DND-41 (cell line): Measurements from ENCODE around the gene CNRIP1.

Experiments used
- ATAC-seq: fragments of 200-7000 bp; cut with Tn5 transposase; 3 replicates; pipeline ENCODE4 v1.9.1; 2021; ENCODE audit warnings: low read depth; ENCODE audit not compliant: insufficient read depth
- DNase-seq: peaks from one replicate; pipeline ENCODE4 v3.0.0-alpha.2; 2020
- H2AFZ ChIP-seq: 2 replicates; pipeline ENCODE4 v1.6.0; 2012; ENCODE audit warnings: low read depth, low read length
- H3K27ac ChIP-seq: 2 replicates; pipeline ENCODE4 v1.5.1; 2012; ENCODE audit warnings: low read length, inconsistent platforms
- H3K27me3 ChIP-seq: fragments of 200-600 bp; sonication (generic); 2 replicates; pipeline ENCODE4 v1.6.0; 2012; ENCODE audit warnings: low read length, mild to moderate bottlenecking, inconsistent platforms; ENCODE audit not compliant: insufficient read depth, poor library complexity
- H3K36me3 ChIP-seq: 2 replicates; pipeline ENCODE4 v1.5.1; 2012; ENCODE audit warnings: low read length, inconsistent platforms; ENCODE audit not compliant: insufficient read depth
- H3K4me1 ChIP-seq: 2 replicates; pipeline ENCODE4 v1.5.1; 2012; ENCODE audit warnings: mild to moderate bottlenecking, low read length; ENCODE audit not compliant: insufficient read depth
- H3K4me2 ChIP-seq: 2 replicates; pipeline ENCODE4 v1.6.0; 2012; ENCODE audit warnings: mild to moderate bottlenecking, moderate library complexity, low read length, inconsistent platforms; ENCODE audit not compliant: insufficient read depth
- H3K4me3 ChIP-seq, 2 experiments: fragments of 200-600 bp in 1 of 2; shearing (Covaris generic) in 1 of 2; 2 replicates each; pipeline ENCODE4 v1.5.1; 2012 to 2016; ENCODE audit warnings: inconsistent platforms in 2 of 2, low read length in 2 of 2, mild to moderate bottlenecking in 2 of 2, low read depth in 1 of 2, moderate library complexity in 1 of 2
- H3K79me2 ChIP-seq: 2 replicates; pipeline ENCODE4 v1.6.0; 2012; ENCODE audit warnings: low read length, inconsistent platforms; ENCODE audit not compliant: insufficient read depth
- H3K9ac ChIP-seq: 2 replicates; pipeline ENCODE4 v1.6.0; 2012; ENCODE audit warnings: low read depth, mild to moderate bottlenecking, inconsistent platforms, low read length, moderate library complexity
- H3K9me3 ChIP-seq: 2 replicates; pipeline ENCODE4 v1.5.1; 2012; ENCODE audit warnings: low read length, moderate library complexity, mild to moderate bottlenecking, inconsistent platforms; ENCODE audit not compliant: insufficient read depth, severe bottlenecking
- H4K20me1 ChIP-seq: 2 replicates; pipeline ENCODE4 v1.6.0; 2012; ENCODE audit warnings: low read length; ENCODE audit not compliant: insufficient read depth
- CTCF ChIP-seq: IDR thresholded peaks from 2 replicates; pipeline ENCODE4 v1.5.1; 2012; ENCODE audit warnings: borderline replicate concordance, low read length, moderate library complexity, mild to moderate bottlenecking; ENCODE audit not compliant: poor library complexity, severe bottlenecking; ENCODE audit errors: extremely low read depth
- EZH2 ChIP-seq: IDR thresholded peaks from 3 replicates; pipeline ENCODE4 v1.6.1; 2012; ENCODE audit warnings: borderline replicate concordance, low read depth, mild to moderate bottlenecking, moderate library complexity, low read length, inconsistent platforms; ENCODE audit not compliant: severe bottlenecking

Gene CNRIP1

GRCh38 chr2:68336192-68336591 is 16.4 kb upstream of the CNRIP1 start:
- H4K20me1 ChIP-seq = no peaks in the 10 kb centered on the region
- DNase-seq = no peak
- H3K9me3 ChIP-seq = no peaks in the 10 kb centered on the region
- ATAC-seq = no peak
- no peak overlapping the region for H3K27ac ChIP-seq
- H3K9ac ChIP-seq = no peak overlapping the region
- peaks cover 13% of the 10 kb centered on the region for H3K27me3 ChIP-seq
- no peak overlapping the region for H2AFZ ChIP-seq
- H3K4me2 ChIP-seq = no peak overlapping the region
- no peak for TF ChIP-seq CTCF
- no peak for TF ChIP-seq EZH2
- no peak overlapping the region for H3K4me3 ChIP-seq
- no peaks in the 10 kb centered on the region for H3K79me2 ChIP-seq
- H3K36me3 ChIP-seq = no peaks in the 10 kb centered on the region
- H3K4me1 ChIP-seq = no peaks in the 10 kb centered on the region

GRCh38 chr2:68333931-68334330 is 14.2 kb upstream of the CNRIP1 start:
- no peak overlapping the region for H3K27ac ChIP-seq
- H3K9ac ChIP-seq = no peak overlapping the region
- H3K79me2 ChIP-seq = no peaks in the 10 kb centered on the region
- TF ChIP-seq CTCF (no peak), EZH2 (no peak)
- no peaks in the 10 kb centered on the region for H3K9me3 ChIP-seq
- no peak overlapping the region for H3K4me3 ChIP-seq
- H4K20me1 ChIP-seq = no peaks in the 10 kb centered on the region
- H2AFZ ChIP-seq = no peak overlapping the region
- ATAC-seq (no peak), DNase-seq (no peak)
- no peaks in the 10 kb centered on the region for H3K36me3 ChIP-seq
- H3K27me3 ChIP-seq = peaks cover 11% of the 10 kb centered on the region
- H3K4me1 ChIP-seq = no peaks in the 10 kb centered on the region
- no peak overlapping the region for H3K4me2 ChIP-seq

- H3K9ac ChIP-seq = no peak overlapping the region
- no peaks in the 10 kb centered on the region for H3K79me2 ChIP-seq
- no peak overlapping the region for H3K27ac ChIP-seq
- DNase-seq (no peak), ATAC-seq (no peak)
- no peak for TF ChIP-seq EZH2
- no peak for TF ChIP-seq CTCF
- H4K20me1 ChIP-seq = no peaks in the 10 kb centered on the region
- H3K4me2 ChIP-seq = no peak overlapping the region
- H3K36me3 ChIP-seq = no peaks in the 10 kb centered on the region
- no peaks in the 10 kb centered on the region for H3K9me3 ChIP-seq
- H2AFZ ChIP-seq = no peak overlapping the region
- peaks cover 10% of the 10 kb centered on the region for H3K27me3 ChIP-seq
- no peaks in the 10 kb centered on the region for H3K4me1 ChIP-seq
- H3K4me3 ChIP-seq = no peak overlapping the region
These were observed 13.3 kb upstream of the CNRIP1 start for GRCh38 chr2:68333009-68333408.

GRCh38 chr2:68330691-68331090 is 10.9 kb upstream of the CNRIP1 start:
- Histone ChIP-seq H4K20me1 (no peaks in the 10 kb centered on the region), H3K27me3 (peaks cover 10% of the 10 kb centered on the region), H3K36me3 (no peaks in the 10 kb centered on the region), H3K9ac (no peak overlapping the region), H3K4me1 (no peaks in the 10 kb centered on the region), H3K4me3 (no peak overlapping the region), H3K9me3 (no peaks in the 10 kb centered on the region), H2AFZ (no peak overlapping the region), H3K4me2 (no peak overlapping the region), H3K27ac (no peak overlapping the region), H3K79me2 (no peaks in the 10 kb centered on the region)
- ATAC-seq (no peak), DNase-seq (no peak)
- TF ChIP-seq CTCF (no peak), EZH2 (no peak)
